GM23338 (cell line): Measurements from ENCODE around the gene CYP3A4. TPM values are rescaled to one million over a fixed set of nuclear protein-coding genes. Genes with fewer than 3 reads are reported as not detected.

Experiments used
- ATAC-seq: fragments of 200-7000 bp; cut with Tn5 transposase; 3 replicates; pipeline ENCODE4 v1.9.1; 2020
- DNase-seq: peaks from one replicate; pipeline ENCODE4 v3.0.0-alpha.2; 2015; ENCODE audit warnings: low spot score
- H2AFZ ChIP-seq: fragments of 200-600 bp; sonication (generic); 2 replicates; pipeline ENCODE4 v1.8.0; 2016; ENCODE audit warnings: antibody characterized with exemption, mild to moderate bottlenecking, moderate library complexity
- H3F3A ChIP-seq: fragments of 200-600 bp; sonication (generic); replicated peaks from 2 replicates; pipeline ENCODE4 v1.8.0; 2017; ENCODE audit warnings: antibody characterized with exemption, mixed run types, low read depth
- H3K27ac ChIP-seq: fragments of 200-600 bp; sonication (generic); 2 replicates; pipeline ENCODE4 v1.6.1; 2016; ENCODE audit warnings: low read depth
- H3K27me3 ChIP-seq: fragments of 200-600 bp; sonication (generic); 2 replicates; pipeline ENCODE4 v1.8.0; 2016; ENCODE audit warnings: mild to moderate bottlenecking, mixed run types, moderate library complexity; ENCODE audit not compliant: insufficient read depth
- H3K36me3 ChIP-seq: fragments of 200-600 bp; sonication (generic); 2 replicates; pipeline ENCODE4 v1.8.0; 2016; ENCODE audit warnings: mild to moderate bottlenecking; ENCODE audit not compliant: insufficient read depth
- H3K4me1 ChIP-seq: fragments of 200-600 bp; sonication (generic); 2 replicates; pipeline ENCODE4 v1.8.0; 2016; ENCODE audit warnings: mild to moderate bottlenecking, moderate library complexity; ENCODE audit not compliant: insufficient read depth
- H3K4me2 ChIP-seq: fragments of 200-600 bp; sonication (generic); 2 replicates; pipeline ENCODE4 v1.7.1; 2017; ENCODE audit warnings: mixed run types
- H3K4me3 ChIP-seq: fragments of 200-600 bp; sonication (generic); 2 replicates; pipeline ENCODE4 v1.6.1; 2016; ENCODE audit warnings: mixed run types
- H3K79me2 ChIP-seq: fragments of 200-600 bp; sonication (generic); replicated peaks from 2 replicates; pipeline ENCODE4 v1.8.0; 2017; ENCODE audit warnings: mild to moderate bottlenecking; ENCODE audit not compliant: insufficient read depth
- H3K9me2 ChIP-seq: fragments of 200-600 bp; sonication (generic); 2 replicates; pipeline ENCODE4 v1.8.0; 2017; ENCODE audit not compliant: insufficient read depth
- H4K20me1 ChIP-seq: fragments of 200-600 bp; sonication (generic); replicated peaks from 2 replicates; pipeline ENCODE4 v1.8.0; 2017; ENCODE audit warnings: mild to moderate bottlenecking; ENCODE audit not compliant: insufficient read depth
- H3K27ac Mint-ChIP-seq: 2 replicates; pipeline ENCODE4 v1.8.0; 2020; ENCODE audit warnings: inconsistent platforms, mild to moderate bottlenecking, moderate library complexity, mixed read lengths
- H3K27me3 Mint-ChIP-seq: 3 replicates; pipeline ENCODE4 v1.8.0; 2022; ENCODE audit warnings: low read depth, mild to moderate bottlenecking, moderate library complexity, mixed read lengths, inconsistent platforms; ENCODE audit not compliant: insufficient read depth, poor library complexity
- H3K36me3 Mint-ChIP-seq: 3 replicates; pipeline ENCODE4 v1.8.0; 2021; ENCODE audit warnings: low read depth, mild to moderate bottlenecking, inconsistent platforms, moderate library complexity, mixed read lengths
- H3K4me1 Mint-ChIP-seq: 3 replicates; pipeline ENCODE4 v1.8.0; 2020; ENCODE audit warnings: mild to moderate bottlenecking, inconsistent platforms, mixed read lengths
- H3K4me3 Mint-ChIP-seq: 3 replicates; pipeline ENCODE4 v1.8.0; 2021; ENCODE audit warnings: moderate library complexity, mild to moderate bottlenecking, inconsistent platforms, mixed read lengths
- H3K9me3 Mint-ChIP-seq: 3 replicates; pipeline ENCODE4 v1.8.0; 2020; ENCODE audit warnings: moderate library complexity, mild to moderate bottlenecking, inconsistent platforms, mixed read lengths
- CREB1 ChIP-seq: fragments of 250-450 bp; sonication (Bioruptor Pico); IDR thresholded peaks from 2 replicates; pipeline ENCODE4 v1.5.0; 2020; ENCODE audit warnings: low read depth, mild to moderate bottlenecking, moderate library complexity
- EZH2 ChIP-seq: fragments of 200-600 bp; sonication (generic); IDR thresholded peaks from one replicate; pipeline ENCODE4 v1.8.0; 2017; ENCODE audit warnings: antibody characterized with exemption, mild to moderate bottlenecking, low read depth; ENCODE audit not compliant: unreplicated experiment
- EZH2phosphoT487 ChIP-seq: fragments of 200-600 bp; sonication (generic); IDR thresholded peaks from one replicate; pipeline ENCODE4 v1.8.1; 2018; ENCODE audit warnings: antibody characterized with exemption; ENCODE audit not compliant: unreplicated experiment
- JUNB ChIP-seq: IDR thresholded peaks from one replicate; pipeline ENCODE4 v1.6.1; 2016; ENCODE audit warnings: antibody characterized with exemption; ENCODE audit not compliant: unreplicated experiment
- NANOG ChIP-seq: IDR thresholded peaks from 2 replicates; pipeline ENCODE4 v1.6.1; 2016; ENCODE audit warnings: antibody characterized with exemption, borderline replicate concordance
- POLR2AphosphoS5 ChIP-seq: IDR thresholded peaks from 2 replicates; pipeline ENCODE4 v1.6.1; 2016; ENCODE audit warnings: antibody characterized with exemption, low read depth
- STAT1 ChIP-seq: IDR thresholded peaks from one replicate; pipeline ENCODE4 v1.6.1; 2016; ENCODE audit warnings: antibody characterized with exemption; ENCODE audit not compliant: unreplicated experiment
- ZNF114 ChIP-seq: fragments of 250-450 bp; sonication (Bioruptor Pico); IDR thresholded peaks from 2 replicates; pipeline ENCODE4 v1.5.0; 2020; ENCODE audit warnings: mild to moderate bottlenecking, moderate library complexity
- ZNF331 ChIP-seq: fragments of 250-450 bp; sonication (Bioruptor Pico); IDR thresholded peaks from 2 replicates; pipeline ENCODE4 v1.5.0; 2020; ENCODE audit warnings: low read depth, mild to moderate bottlenecking, moderate library complexity
- ZNF462 ChIP-seq: fragments of 250-450 bp; sonication (Bioruptor Pico); IDR thresholded peaks from 2 replicates; pipeline ENCODE4 v1.5.0; 2020; ENCODE audit warnings: mild to moderate bottlenecking, moderate library complexity
- polyA plus RNA-seq: library from polyadenylated mRNA; unstranded; fragments of >200 nt; fragmentation: Nextera tagmentation; extraction: Ambion mirVana; gene quantifications from 2 replicates; pipeline ENCODE4 v1.2.1, GENCODE V29; 2016
- total RNA-seq: library from RNA; depleted of rRNA; stranded (reverse); fragments of >200 nt; shearing (Covaris generic); gene quantifications from 2 replicates; pipeline ENCODE4 v1.2.3, GENCODE V29; 2014
- TF ChIP-seq, protein P1 (sequence below): IDR thresholded peaks from one replicate; pipeline ENCODE4 v1.6.1; 2018; ENCODE audit warnings: antibody characterized with exemption; ENCODE audit not compliant: unreplicated experiment
- TF ChIP-seq, protein P2 (sequence below): IDR thresholded peaks from 2 replicates; pipeline ENCODE4 v1.6.1; 2016; ENCODE audit warnings: antibody characterized with exemption
- TF ChIP-seq, protein P3 (sequence below), 2 experiments: fragments of 200-600 bp in 1 of 2; sonication (generic) in 1 of 2; conservative IDR thresholded peaks; 2 replicates each; pipeline versions ENCODE4 v1.5.1 to v1.6.1; 2016 to 2017; ENCODE audit warnings: antibody characterized with exemption in 2 of 2, low read depth in 2 of 2, mild to moderate bottlenecking in 2 of 2, moderate library complexity in 1 of 2

CYP3A4 gene
- total and polyA plus RNA-seq, 2 experiments from 2014 or later = not detected

- H3K36me3 Mint-ChIP-seq = no peaks in the 10 kb centered on the region
- no peaks in the 10 kb centered on the region for H4K20me1 ChIP-seq
- DNase-seq (no peak), ATAC-seq (no peak)
- H2AFZ ChIP-seq = no peak overlapping the region; the same call in none of the 2 replicates
- H3K36me3 ChIP-seq = no peaks in the 10 kb centered on the region
- H3K4me1 ChIP-seq = no peaks in the 10 kb centered on the region
- no peak overlapping the region for H3K4me3 Mint-ChIP-seq
- no peaks in the 10 kb centered on the region for H3K27me3 Mint-ChIP-seq
- no peaks in the 10 kb centered on the region for H3K4me1 Mint-ChIP-seq
- H3K4me2 ChIP-seq = no peak overlapping the region
- no peaks in the 10 kb centered on the region; the same call in 1 of the 2 replicates for H3K9me2 ChIP-seq
- no peaks in the 10 kb centered on the region for H3K79me2 ChIP-seq
- no peaks in the 10 kb centered on the region for H3F3A ChIP-seq
- H3K27me3 ChIP-seq = no peaks in the 10 kb centered on the region
- H3K27ac ChIP-seq = no peak overlapping the region
- H3K9me3 Mint-ChIP-seq = no peaks in the 10 kb centered on the region
- H3K4me3 ChIP-seq = no peak overlapping the region
- no peak overlapping the region for H3K27ac Mint-ChIP-seq
- TF ChIP-seq JUNB (no peak), CREB1 (CRISPR knock-in tag) (no peak), EZH2phosphoT487 (no peak), ZNF114 (CRISPR knock-in tag) (no peak), STAT1 (no peak), POLR2AphosphoS5 (no peak), EZH2 (no peak), NANOG (no peak), ZNF462 (no peak), ZNF331 (CRISPR knock-in tag) (no peak)
- TF ChIP-seq, protein P1, sequence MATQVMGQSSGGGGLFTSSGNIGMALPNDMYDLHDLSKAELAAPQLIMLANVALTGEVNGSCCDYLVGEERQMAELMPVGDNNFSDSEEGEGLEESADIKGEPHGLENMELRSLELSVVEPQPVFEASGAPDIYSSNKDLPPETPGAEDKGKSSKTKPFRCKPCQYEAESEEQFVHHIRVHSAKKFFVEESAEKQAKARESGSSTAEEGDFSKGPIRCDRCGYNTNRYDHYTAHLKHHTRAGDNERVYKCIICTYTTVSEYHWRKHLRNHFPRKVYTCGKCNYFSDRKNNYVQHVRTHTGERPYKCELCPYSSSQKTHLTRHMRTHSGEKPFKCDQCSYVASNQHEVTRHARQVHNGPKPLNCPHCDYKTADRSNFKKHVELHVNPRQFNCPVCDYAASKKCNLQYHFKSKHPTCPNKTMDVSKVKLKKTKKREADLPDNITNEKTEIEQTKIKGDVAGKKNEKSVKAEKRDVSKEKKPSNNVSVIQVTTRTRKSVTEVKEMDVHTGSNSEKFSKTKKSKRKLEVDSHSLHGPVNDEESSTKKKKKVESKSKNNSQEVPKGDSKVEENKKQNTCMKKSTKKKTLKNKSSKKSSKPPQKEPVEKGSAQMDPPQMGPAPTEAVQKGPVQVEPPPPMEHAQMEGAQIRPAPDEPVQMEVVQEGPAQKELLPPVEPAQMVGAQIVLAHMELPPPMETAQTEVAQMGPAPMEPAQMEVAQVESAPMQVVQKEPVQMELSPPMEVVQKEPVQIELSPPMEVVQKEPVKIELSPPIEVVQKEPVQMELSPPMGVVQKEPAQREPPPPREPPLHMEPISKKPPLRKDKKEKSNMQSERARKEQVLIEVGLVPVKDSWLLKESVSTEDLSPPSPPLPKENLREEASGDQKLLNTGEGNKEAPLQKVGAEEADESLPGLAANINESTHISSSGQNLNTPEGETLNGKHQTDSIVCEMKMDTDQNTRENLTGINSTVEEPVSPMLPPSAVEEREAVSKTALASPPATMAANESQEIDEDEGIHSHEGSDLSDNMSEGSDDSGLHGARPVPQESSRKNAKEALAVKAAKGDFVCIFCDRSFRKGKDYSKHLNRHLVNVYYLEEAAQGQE = no peak
- TF ChIP-seq, protein P2, sequence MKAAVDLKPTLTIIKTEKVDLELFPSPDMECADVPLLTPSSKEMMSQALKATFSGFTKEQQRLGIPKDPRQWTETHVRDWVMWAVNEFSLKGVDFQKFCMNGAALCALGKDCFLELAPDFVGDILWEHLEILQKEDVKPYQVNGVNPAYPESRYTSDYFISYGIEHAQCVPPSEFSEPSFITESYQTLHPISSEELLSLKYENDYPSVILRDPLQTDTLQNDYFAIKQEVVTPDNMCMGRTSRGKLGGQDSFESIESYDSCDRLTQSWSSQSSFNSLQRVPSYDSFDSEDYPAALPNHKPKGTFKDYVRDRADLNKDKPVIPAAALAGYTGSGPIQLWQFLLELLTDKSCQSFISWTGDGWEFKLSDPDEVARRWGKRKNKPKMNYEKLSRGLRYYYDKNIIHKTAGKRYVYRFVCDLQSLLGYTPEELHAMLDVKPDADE = no peak
- TF ChIP-seq, protein P3, sequence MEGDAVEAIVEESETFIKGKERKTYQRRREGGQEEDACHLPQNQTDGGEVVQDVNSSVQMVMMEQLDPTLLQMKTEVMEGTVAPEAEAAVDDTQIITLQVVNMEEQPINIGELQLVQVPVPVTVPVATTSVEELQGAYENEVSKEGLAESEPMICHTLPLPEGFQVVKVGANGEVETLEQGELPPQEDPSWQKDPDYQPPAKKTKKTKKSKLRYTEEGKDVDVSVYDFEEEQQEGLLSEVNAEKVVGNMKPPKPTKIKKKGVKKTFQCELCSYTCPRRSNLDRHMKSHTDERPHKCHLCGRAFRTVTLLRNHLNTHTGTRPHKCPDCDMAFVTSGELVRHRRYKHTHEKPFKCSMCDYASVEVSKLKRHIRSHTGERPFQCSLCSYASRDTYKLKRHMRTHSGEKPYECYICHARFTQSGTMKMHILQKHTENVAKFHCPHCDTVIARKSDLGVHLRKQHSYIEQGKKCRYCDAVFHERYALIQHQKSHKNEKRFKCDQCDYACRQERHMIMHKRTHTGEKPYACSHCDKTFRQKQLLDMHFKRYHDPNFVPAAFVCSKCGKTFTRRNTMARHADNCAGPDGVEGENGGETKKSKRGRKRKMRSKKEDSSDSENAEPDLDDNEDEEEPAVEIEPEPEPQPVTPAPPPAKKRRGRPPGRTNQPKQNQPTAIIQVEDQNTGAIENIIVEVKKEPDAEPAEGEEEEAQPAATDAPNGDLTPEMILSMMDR (conservative IDR thresholded peaks at IDR 0.05; ENCODE audit: low read depth in 2 of 2) = no peak
Observed at GRCh38 chr7:99825873-99826272, 41.9 kb upstream of the CYP3A4 start.
